ENCODE results near the gene ATF3. TPM values are rescaled to one million over a fixed set of nuclear protein-coding genes. Genes with fewer than 3 reads are reported as not detected.

The ATF3 gene
- 28.6 to 53.8 TPM (median 38.1 TPM) in 5 replicates for total RNA-seq (2022; extraction: Qiagen RNA extraction; ENCODE audit: low read depth)

GRCh38 chr1:212608392-212608958 lies at the start of gene ATF3:
Gene ATF3, plus strand, starts transcription at chr1:212608761. Its CDS starts 6,261 bp downstream, at chr1:212615022.

Other genes starting within 250 kb of the ATF3 start
- gene PACC1, start 193.9 kb upstream of the ATF3 start, total RNA-seq (2022; extraction: Qiagen RNA extraction; ENCODE audit: low read depth): 15.8 to 21.8 TPM (median 18.1 TPM) in 5 replicates
- 89.8 to 145 TPM (median 137 TPM) in 5 replicates for gene NENF, start 175.8 kb upstream of the ATF3 start, total RNA-seq (2022; extraction: Qiagen RNA extraction; ENCODE audit: low read depth)
- gene BATF3, start 91.1 kb downstream of the ATF3 start, total RNA-seq (2022; extraction: Qiagen RNA extraction; ENCODE audit: low read depth): 23.1 to 38.2 TPM (median 34.8 TPM) in 5 replicates
- 25.7 to 38.3 TPM (median 31.7 TPM) in 5 replicates for gene NSL1, start 183.0 kb downstream of the ATF3 start, total RNA-seq (2022; extraction: Qiagen RNA extraction; ENCODE audit: low read depth)
- gene TATDN3, start 183.1 kb downstream of the ATF3 start, total RNA-seq (2022; extraction: Qiagen RNA extraction; ENCODE audit: low read depth): 8.6 to 22.6 TPM (median 11.4 TPM) in 5 replicates
- gene SPATA45, start 238.9 kb downstream of the ATF3 start, total RNA-seq (2022; extraction: Qiagen RNA extraction; ENCODE audit: low read depth): not detected in 5 replicates
- 10.3 to 20.8 TPM (median 15.3 TPM) in 5 replicates for gene FLVCR1, start 249.5 kb downstream of the ATF3 start, total RNA-seq (2022; extraction: Qiagen RNA extraction; ENCODE audit: low read depth)